Lower lobe of right lung (tissue), 2 donors: ENCODE measurements around the gene TBC1D20. TPM values are rescaled to one million over a fixed set of nuclear protein-coding genes. Genes with fewer than 3 reads are reported as not detected.
"Not testable (repeated sequence)": the region's sequence is repeated elsewhere in the genome, so short reads cannot be mapped to it uniquely, and the experiment has no call there.

Experiments
- ATAC-seq, 2 donors: fragments of 200-7000 bp; cut with Tn5 transposase; one replicate each; pipeline ENCODE4 v1.9.1; 2020 to 2022; ENCODE audit warnings: mild to moderate bottlenecking in 2 of 2, moderate library complexity in 2 of 2
- DNase-seq: peaks from one replicate; pipeline ENCODE4 v3.0.0-alpha.2; 2020
- H3K27ac ChIP-seq: fragments of 200-600 bp; one replicate; pipeline ENCODE4 v1.8.0; 2022
- H3K27me3 ChIP-seq: fragments of 200-600 bp; one replicate; pipeline ENCODE4 v1.8.0; 2022; ENCODE audit warnings: low read depth
- H3K36me3 ChIP-seq: fragments of 200-600 bp; one replicate; pipeline ENCODE4 v1.8.0; 2022; ENCODE audit warnings: mild to moderate bottlenecking
- H3K4me1 ChIP-seq: fragments of 200-600 bp; one replicate; pipeline ENCODE4 v1.8.0; 2022
- H3K4me3 ChIP-seq: fragments of 200-600 bp; one replicate; pipeline ENCODE4 v1.8.0; 2022; ENCODE audit warnings: mild to moderate bottlenecking
- H3K9me3 ChIP-seq: fragments of 200-600 bp; one replicate; pipeline ENCODE4 v1.8.0; 2022
- intact Hi-C: fragments of 100-400 bp; cut with DNase I; formaldehyde crosslinking; loops from one replicate; pipeline ENCODE4 v1.11.0; 2022
- total RNA-seq: library from RNA; stranded (reverse); fragmentation: NEBNext Ultra II Directional; extraction: Animal tissue kit (Norgen Biotek cat#: 25700); gene quantifications from one replicate; pipeline ENCODE4 v1.2.1, GENCODE V29; 2021
- TF ChIP-seq, protein P1 (sequence below): fragments of 200-600 bp; IDR thresholded peaks from one replicate; pipeline ENCODE4 v1.8.0; 2022; ENCODE audit warnings: antibody characterized with exemption, mild to moderate bottlenecking
- donor health status: DM: no; HTN: yes; CAD: no; lungs with severe emphysema.

Gene TBC1D20
- total RNA-seq, 1 donor from 2014 or later: 40.3 TPM

DNA sequence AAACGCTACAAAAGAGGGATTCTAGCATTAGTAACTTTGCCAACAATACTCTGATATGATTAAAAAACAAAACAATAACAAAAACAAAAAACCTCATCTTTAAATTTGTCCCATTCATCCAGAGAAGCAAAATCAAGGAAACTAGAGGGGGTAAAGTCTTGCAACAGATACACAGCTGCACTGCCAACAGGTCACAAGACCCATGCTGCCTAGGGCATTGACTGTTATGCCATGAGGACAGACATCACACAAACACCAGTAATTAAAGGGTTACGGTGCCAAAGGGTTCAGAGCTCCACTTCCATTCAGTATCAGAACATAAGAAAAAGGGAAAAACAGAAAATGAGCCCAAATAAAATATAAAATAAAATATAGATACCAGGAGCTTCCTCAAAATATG is 1.6 kb downstream of the TBC1D20 start:
- TF ChIP-seq, protein P1, sequence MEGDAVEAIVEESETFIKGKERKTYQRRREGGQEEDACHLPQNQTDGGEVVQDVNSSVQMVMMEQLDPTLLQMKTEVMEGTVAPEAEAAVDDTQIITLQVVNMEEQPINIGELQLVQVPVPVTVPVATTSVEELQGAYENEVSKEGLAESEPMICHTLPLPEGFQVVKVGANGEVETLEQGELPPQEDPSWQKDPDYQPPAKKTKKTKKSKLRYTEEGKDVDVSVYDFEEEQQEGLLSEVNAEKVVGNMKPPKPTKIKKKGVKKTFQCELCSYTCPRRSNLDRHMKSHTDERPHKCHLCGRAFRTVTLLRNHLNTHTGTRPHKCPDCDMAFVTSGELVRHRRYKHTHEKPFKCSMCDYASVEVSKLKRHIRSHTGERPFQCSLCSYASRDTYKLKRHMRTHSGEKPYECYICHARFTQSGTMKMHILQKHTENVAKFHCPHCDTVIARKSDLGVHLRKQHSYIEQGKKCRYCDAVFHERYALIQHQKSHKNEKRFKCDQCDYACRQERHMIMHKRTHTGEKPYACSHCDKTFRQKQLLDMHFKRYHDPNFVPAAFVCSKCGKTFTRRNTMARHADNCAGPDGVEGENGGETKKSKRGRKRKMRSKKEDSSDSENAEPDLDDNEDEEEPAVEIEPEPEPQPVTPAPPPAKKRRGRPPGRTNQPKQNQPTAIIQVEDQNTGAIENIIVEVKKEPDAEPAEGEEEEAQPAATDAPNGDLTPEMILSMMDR: no peak
- no peak overlapping the region for H3K27ac ChIP-seq
- no peak for ATAC-seq
- H3K27me3 ChIP-seq: no peaks in the 10 kb centered on the region
- H3K36me3 ChIP-seq: no peaks in the 10 kb centered on the region
- H3K4me1 ChIP-seq: peaks cover 52% of the 10 kb centered on the region
- peak overlapping the region; percentile 86 for H3K4me3 ChIP-seq
- intact Hi-C loops: no loop called here
- H3K9me3 ChIP-seq: no peaks in the 10 kb centered on the region
- DNase-seq: no peak

DNA sequence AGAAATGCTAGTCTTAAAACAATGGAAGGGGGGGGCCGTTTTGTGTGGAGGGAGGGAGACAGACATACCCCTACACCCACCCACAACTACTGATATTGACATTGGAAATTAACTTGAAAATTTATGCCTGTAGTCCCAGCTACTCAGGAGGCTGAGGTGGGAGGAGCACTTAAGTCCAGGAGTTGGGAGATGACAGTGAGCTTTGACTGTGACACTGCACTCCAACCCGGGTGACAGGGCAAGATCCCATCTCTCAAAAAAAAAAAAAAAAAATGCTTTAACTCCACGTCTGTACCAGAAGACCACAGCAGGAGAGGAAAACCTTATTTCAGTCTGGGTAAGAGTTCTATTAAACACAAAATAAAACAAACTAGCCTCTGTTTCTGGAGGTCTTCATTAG is 2.2 kb downstream of the TBC1D20 start:
- H3K4me1 ChIP-seq: peaks cover 52% of the 10 kb centered on the region
- intact Hi-C loops: no loop called here
- H3K9me3 ChIP-seq: no peaks in the 10 kb centered on the region
- peak overlapping the region; percentile 86 for H3K4me3 ChIP-seq
- H3K27me3 ChIP-seq: no peaks in the 10 kb centered on the region
- DNase-seq (no peak), ATAC-seq (no peak)
- H3K27ac ChIP-seq: no peak overlapping the region
- TF ChIP-seq, protein P1: no peak
- H3K36me3 ChIP-seq: no peaks in the 10 kb centered on the region

DNA sequence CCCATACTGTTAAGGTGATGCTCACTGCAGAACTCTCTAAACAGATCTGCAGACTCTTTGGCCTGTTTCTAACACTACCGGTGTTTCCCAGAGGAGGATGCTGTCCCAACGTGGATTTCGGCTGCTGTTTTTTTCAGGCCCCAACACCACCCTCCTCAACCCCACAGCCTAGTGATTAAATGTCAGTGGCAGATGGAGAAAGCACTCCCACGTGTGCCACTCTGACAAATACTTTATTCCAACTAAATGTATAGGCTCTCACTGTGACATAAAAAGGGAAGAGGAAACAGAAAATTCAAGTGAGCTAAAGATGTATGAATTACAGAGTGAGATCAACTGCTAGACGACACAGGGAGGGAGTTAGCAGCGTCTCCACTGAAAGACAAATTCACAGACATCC is 3.6 kb downstream of the TBC1D20 start:
- ATAC-seq: no peak
- Histone ChIP-seq H3K4me3 (no peak overlapping the region), H3K9me3 (no peaks in the 10 kb centered on the region), H3K36me3 (no peaks in the 10 kb centered on the region), H3K27me3 (no peaks in the 10 kb centered on the region), H3K4me1 (peaks cover 52% of the 10 kb centered on the region), H3K27ac (no peak overlapping the region)
- intact Hi-C loops: no loop called here
- TF ChIP-seq, protein P1: no peak
- DNase-seq: no peak

DNA sequence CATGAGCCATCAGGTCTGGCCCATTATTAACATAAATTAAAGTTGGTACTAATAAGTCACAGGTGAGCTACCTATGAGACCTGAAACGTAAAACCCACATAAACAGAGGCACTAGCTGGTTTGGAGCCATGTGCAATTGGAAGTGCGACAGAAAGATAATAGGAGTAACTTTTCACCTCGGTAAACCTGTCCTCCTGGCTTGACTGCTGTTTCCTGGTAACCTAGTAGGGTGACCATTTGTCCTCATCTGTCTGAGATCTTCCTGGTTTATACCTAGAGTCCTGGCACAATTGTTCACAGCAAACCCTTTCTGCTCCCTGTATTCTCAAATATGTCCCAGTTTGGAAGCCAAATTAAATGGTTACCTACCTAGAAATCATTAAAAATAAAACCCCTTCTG is 7.4 kb downstream of the TBC1D20 start:
- intact Hi-C loops: no loop called here
- Histone ChIP-seq H3K4me1 (peaks cover 30% of the 10 kb centered on the region), H3K36me3 (no peaks in the 10 kb centered on the region), H3K27ac (no peak overlapping the region), H3K4me3 (no peak overlapping the region), H3K9me3 (no peaks in the 10 kb centered on the region), H3K27me3 (no peaks in the 10 kb centered on the region)
- TF ChIP-seq, protein P1: no peak
- ATAC-seq: no peak
- DNase-seq: no peak

DNA sequence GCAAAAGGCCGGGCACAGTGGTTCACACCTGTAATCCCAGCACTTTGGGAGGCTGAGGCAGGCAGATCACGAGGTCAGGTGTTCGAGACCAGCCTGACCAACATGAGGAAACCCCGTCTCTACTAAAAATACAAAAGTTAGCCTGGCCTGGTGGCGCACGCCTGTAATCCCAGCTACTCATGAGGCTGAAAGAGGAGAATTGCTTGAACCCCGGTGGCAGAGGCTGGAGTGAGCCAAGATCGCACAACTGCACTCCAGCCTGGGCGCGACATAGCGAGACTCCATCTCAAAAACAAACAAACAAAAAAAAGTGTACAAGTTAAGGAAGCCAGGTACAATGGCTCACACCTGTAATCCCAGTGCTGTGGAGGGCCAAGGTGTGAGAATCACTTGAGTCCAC is 10.3 kb downstream of the TBC1D20 start:
- H3K27ac ChIP-seq, H3K36me3 ChIP-seq, DNase-seq, H3K4me3 ChIP-seq, ATAC-seq, H3K27me3 ChIP-seq, intact Hi-C loops, H3K4me1 ChIP-seq, H3K9me3 ChIP-seq: not testable (repeated sequence)

DNA sequence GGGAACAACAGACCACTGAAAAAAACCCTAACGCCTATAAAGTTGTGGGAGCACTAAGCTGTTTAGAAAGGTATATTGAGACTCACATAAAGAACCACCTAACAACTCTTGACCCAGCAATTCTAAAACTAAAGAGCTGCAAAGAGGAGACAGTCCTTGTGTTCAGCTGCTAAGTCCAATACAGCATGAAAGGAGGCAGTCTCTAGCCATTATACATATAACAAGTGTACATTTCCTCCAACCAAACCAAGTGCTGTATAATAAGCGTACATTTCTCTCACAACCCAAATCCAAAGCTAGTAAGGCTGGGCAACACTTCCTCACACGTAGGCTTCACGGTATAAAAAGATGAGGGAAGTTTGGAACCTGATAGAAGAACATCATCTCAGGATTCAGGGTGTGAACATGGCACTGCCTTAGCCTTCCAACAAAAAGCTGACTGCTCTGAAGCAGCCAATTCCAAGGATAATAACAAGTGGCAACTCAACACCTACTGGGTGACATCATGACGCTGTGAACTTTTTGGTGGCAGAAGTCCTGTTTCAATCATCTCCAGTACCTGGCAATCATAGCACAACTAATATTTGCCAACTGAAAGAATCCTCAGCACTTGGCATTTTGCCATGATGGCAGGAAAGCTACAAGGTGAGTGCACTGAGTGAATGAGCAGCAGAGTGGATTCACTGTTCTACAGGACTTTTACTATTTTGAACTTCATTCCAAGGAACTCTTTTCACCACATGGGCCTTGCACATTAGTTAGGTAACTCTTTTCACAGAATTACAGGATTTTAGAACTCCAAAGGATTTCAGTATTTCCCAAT is 16.6 kb downstream of the TBC1D20 start:
- H3K9me3 ChIP-seq: no peaks in the 10 kb centered on the region
- no peak overlapping the region for H3K4me3 ChIP-seq
- ATAC-seq (peak; percentile 53 to 80), DNase-seq (no peak)
- H3K36me3 ChIP-seq: peaks cover 72% of the 10 kb centered on the region
- intact Hi-C loops: no loop called here
- peaks cover 27% of the 10 kb centered on the region for H3K4me1 ChIP-seq
- H3K27ac ChIP-seq: no peak overlapping the region
- H3K27me3 ChIP-seq: no peaks in the 10 kb centered on the region
- TF ChIP-seq, protein P1: no peak
